Ascending aorta (tissue), 2 donors: Measurements from ENCODE around the gene CNTNAP4. TPM values are rescaled to one million over a fixed set of nuclear protein-coding genes. Genes with fewer than 3 reads are reported as not detected.

Source experiments
- DNase-seq, 2 donors: peaks; one replicate each; pipeline ENCODE4 v3.0.0-alpha.2; 2019; ENCODE audit warnings: low spot score in 2 of 2
- H3K27ac ChIP-seq, 2 donors: fragments of 200-600 bp; sonication (generic); one replicate each; pipeline ENCODE4 v1.5.1; 2016 to 2017; ENCODE audit warnings: mild to moderate bottlenecking in 1 of 2
- H3K27me3 ChIP-seq: fragments of 200-600 bp; sonication (generic); one replicate; pipeline ENCODE4 v1.5.1; 2017
- H3K36me3 ChIP-seq, 2 donors: fragments of 200-600 bp; sonication (generic); one replicate each; pipeline ENCODE4 v1.5.1; 2016
- H3K4me1 ChIP-seq, 2 donors: fragments of 200-600 bp; sonication (generic); one replicate each; pipeline ENCODE4 v1.5.1; 2016 to 2017; ENCODE audit warnings: mild to moderate bottlenecking in 1 of 2
- H3K4me3 ChIP-seq, 2 donors: fragments of 200-600 bp; sonication (generic); one replicate each; pipeline ENCODE4 v1.5.1; 2016 to 2017; ENCODE audit warnings: mild to moderate bottlenecking in 1 of 2
- H3K9me3 ChIP-seq, 2 donors: fragments of 200-600 bp; sonication (generic); one replicate each; pipeline ENCODE4 v1.5.1; 2016
- intact Hi-C: fragments of 100-400 bp; cut with DNase I; formaldehyde crosslinking; loops from one replicate; pipeline ENCODE4 v1.15.1; 2023
- total RNA-seq: library from RNA; depleted of rRNA; stranded (reverse); fragments of >200 nt; gene quantifications from one replicate; pipeline ENCODE4 v1.1.0, GENCODE V29; 2016
- TF ChIP-seq, protein P1 (sequence below), 3 experiments: fragments of 200-600 bp in 2 of 3; fragments of 450-650 bp in 1 of 3; sonication (generic) in 2 of 3; IDR thresholded peaks; one replicate each; pipeline ENCODE4 v1.5.1; 2016 to 2019; ENCODE audit warnings: antibody characterized with exemption in 3 of 3, mild to moderate bottlenecking in 1 of 3, moderate library complexity in 1 of 3

Gene CNTNAP4
- total RNA-seq, 1 donor from 2014 or later = not detected

DNA sequence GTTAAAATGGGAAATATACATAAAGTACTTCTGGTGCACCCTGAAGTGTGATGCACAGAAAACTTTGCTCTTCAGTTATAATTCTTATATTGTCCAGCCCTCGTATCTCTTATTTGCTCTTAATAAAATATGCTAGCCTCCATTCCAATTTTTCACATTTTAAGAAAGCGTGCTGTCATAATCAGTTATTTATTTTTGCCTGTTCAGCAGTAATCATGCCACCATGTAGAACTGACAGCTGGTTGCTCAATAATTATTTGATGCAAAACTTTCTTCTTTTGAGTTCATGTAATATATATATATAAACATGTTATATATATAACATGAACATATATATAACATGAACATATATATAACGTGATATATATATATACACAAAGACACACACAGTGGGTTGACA lies 294.6 kb downstream of the CNTNAP4 start:
- Histone ChIP-seq H3K27ac (no peak overlapping the region), H3K9me3 (no peaks in the 10 kb centered on the region), H3K36me3 (no peaks in the 10 kb centered on the region), H3K27me3 (no peaks in the 10 kb centered on the region), H3K4me1 (no peaks in the 10 kb centered on the region), H3K4me3 (no peak overlapping the region)
- DNase-seq = no peak
- intact Hi-C loops = no loop called here
- TF ChIP-seq, protein P1, sequence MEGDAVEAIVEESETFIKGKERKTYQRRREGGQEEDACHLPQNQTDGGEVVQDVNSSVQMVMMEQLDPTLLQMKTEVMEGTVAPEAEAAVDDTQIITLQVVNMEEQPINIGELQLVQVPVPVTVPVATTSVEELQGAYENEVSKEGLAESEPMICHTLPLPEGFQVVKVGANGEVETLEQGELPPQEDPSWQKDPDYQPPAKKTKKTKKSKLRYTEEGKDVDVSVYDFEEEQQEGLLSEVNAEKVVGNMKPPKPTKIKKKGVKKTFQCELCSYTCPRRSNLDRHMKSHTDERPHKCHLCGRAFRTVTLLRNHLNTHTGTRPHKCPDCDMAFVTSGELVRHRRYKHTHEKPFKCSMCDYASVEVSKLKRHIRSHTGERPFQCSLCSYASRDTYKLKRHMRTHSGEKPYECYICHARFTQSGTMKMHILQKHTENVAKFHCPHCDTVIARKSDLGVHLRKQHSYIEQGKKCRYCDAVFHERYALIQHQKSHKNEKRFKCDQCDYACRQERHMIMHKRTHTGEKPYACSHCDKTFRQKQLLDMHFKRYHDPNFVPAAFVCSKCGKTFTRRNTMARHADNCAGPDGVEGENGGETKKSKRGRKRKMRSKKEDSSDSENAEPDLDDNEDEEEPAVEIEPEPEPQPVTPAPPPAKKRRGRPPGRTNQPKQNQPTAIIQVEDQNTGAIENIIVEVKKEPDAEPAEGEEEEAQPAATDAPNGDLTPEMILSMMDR (IDR thresholded peaks at IDR 0.05) = no peak

DNA sequence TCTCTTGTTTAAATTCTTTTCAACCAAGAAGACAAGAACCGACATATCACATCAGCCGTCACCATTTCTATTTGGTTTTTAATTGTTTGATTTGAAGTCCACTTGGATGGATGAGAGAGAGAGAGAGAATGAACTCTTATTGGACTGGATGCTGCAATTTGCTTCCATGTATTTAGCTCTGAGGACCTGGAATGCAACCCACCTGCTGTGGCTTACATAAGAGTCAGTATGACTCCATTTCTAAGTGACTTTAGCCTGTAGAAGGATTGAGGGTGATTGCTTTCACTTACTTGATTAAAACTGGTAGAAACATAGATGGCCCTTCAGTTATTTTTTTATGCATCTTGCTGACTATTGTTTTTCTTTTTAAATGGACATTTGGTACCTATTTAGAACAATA lies 296.1 kb downstream of the CNTNAP4 start:
- intact Hi-C loops = no loop called here
- H3K4me3 ChIP-seq = no peak overlapping the region
- TF ChIP-seq, protein P1 (IDR thresholded peaks at IDR 0.05) = no peak
- no peaks in the 10 kb centered on the region for H3K4me1 ChIP-seq
- no peaks in the 10 kb centered on the region for H3K9me3 ChIP-seq
- no peak overlapping the region for H3K27ac ChIP-seq
- DNase-seq = no peak
- no peaks in the 10 kb centered on the region for H3K27me3 ChIP-seq
- H3K36me3 ChIP-seq = no peaks in the 10 kb centered on the region

DNA sequence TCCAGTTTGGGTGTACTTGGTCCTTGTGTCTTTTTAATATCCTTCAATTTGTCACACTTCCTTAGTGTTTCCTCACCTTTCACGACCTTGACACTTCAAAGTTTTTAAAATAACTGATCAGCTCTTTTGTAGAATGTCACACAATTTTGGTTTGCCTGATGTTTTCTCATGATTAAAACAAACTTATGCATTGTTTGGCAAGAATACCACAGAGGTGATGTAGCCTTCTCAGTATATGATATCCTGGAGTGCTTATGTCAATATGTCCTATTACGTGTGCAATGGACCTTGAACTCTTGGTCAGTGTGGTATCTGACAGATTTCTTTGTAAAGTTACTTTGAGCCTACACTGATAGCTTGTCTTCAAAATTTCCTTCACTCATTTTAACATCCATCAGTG lies 297.4 kb downstream of the CNTNAP4 start:
- intact Hi-C loops = no loop called here

DNA sequence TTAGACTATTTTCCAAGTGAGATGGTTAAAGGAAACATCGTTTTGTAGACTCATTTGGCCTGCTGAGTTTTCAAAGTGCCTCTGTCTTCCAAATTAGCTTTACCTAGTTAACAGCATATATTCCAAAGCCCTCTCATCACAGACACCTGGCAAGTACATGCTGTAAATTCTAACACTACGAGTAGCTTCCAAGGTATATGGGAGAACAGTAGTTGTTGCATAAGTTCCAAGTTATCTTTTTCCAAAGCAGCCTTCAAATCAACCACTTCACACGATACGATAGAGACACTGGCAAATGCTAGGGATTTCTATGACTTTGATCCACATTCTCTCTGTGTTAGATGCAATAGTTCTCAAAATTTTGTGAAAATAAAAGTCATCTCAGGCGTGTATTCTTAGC lies 299.3 kb downstream of the CNTNAP4 start:
- TF ChIP-seq, protein P1 (IDR thresholded peaks at IDR 0.05) = no peak
- H3K27ac ChIP-seq = no peak overlapping the region
- no peaks in the 10 kb centered on the region for H3K36me3 ChIP-seq
- H3K9me3 ChIP-seq = no peaks in the 10 kb centered on the region
- intact Hi-C loops = no loop called here
- DNase-seq = no peak
- H3K4me3 ChIP-seq = no peak overlapping the region
- no peaks in the 10 kb centered on the region for H3K4me1 ChIP-seq
- H3K27me3 ChIP-seq = no peaks in the 10 kb centered on the region

More for the DNA sequence above, 297.4 kb downstream of the CNTNAP4 start:
- Histone ChIP-seq H3K36me3 (no peaks in the 10 kb centered on the region), H3K27ac (no peak overlapping the region), H3K4me3 (no peak overlapping the region), H3K4me1 (no peaks in the 10 kb centered on the region), H3K27me3 (no peaks in the 10 kb centered on the region), H3K9me3 (no peaks in the 10 kb centered on the region)
- TF ChIP-seq, protein P1 (IDR thresholded peaks at IDR 0.05) = no peak
- DNase-seq = no peak

DNA sequence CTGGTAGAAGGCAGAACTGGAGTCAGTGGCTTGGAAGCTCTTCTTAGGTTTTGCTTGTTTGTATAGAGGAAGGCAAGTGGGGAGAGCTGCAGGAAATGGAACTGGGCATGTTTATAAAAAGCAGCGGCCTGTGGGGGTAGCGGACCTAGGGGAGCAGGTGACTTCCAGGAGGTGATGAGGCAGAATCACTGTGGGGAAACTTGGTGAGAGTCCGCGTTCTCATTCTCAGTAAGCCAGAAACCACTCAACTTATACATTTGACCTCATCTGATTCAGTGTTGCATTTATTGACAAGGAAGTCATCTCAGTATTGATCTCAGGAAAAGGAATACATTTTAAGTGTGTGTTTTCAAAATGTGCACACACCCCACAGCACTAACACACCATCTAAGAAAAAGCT lies 299.8 kb downstream of the CNTNAP4 start:
- intact Hi-C loops = no loop called here
- Histone ChIP-seq H3K36me3 (no peaks in the 10 kb centered on the region), H3K4me3 (no peak overlapping the region), H3K4me1 (no peaks in the 10 kb centered on the region), H3K27ac (no peak overlapping the region), H3K9me3 (no peaks in the 10 kb centered on the region), H3K27me3 (no peaks in the 10 kb centered on the region)
- TF ChIP-seq, protein P1 (IDR thresholded peaks at IDR 0.05) = no peak
- DNase-seq = no peak

DNA sequence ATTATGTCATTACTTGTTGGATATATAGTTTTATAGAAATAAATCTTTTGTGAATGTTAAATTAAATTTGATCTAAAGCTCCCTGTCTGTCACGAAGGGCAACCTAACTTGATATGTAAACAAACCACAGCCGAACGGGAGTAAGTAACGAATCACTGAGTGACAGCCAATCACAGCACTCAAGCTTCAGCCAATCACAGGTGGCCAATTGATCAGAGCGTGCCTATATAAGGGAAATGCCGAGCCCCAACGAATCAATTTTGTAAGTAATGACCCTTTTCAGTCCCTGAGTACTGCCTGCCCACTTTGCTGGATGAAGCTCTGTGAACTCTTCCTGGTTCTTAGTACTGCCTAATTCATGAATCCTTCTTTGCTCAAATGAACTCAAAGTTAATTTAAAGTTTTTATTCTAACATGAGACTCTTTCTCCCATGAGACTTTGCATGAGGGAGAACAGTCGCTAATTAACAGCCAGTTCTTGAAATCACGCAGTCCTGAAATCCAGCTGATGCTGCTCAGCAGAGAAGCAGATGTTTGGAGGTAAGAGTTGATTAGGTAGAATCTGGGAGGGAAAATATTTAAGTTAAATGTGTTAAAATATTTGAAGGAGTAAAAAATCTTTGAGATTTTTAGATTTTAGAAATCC lies 302.2 kb downstream of the CNTNAP4 start:
- H3K4me3 ChIP-seq = no peak overlapping the region
- H3K27ac ChIP-seq = no peak overlapping the region
- H3K36me3 ChIP-seq = no peaks in the 10 kb centered on the region
- intact Hi-C loops = no loop called here
- DNase-seq = no peak
- H3K4me1 ChIP-seq = no peaks in the 10 kb centered on the region
- TF ChIP-seq, protein P1 (IDR thresholded peaks at IDR 0.05) = no peak
- no peaks in the 10 kb centered on the region for H3K27me3 ChIP-seq
- no peaks in the 10 kb centered on the region for H3K9me3 ChIP-seq
